GDM1 (cell line): ENCODE data around the gene FOXC2.

Source experiments
- DNase-seq: peaks from one replicate; lab custom pipeline; 2025; lab: John Stamatoyannopoulos, UW

The FOXC2 gene

GRCh38 chr16:86533076-86533475 lies 33.6 kb upstream of the FOXC2 start:
- DNase-seq, result no peak

DNA sequence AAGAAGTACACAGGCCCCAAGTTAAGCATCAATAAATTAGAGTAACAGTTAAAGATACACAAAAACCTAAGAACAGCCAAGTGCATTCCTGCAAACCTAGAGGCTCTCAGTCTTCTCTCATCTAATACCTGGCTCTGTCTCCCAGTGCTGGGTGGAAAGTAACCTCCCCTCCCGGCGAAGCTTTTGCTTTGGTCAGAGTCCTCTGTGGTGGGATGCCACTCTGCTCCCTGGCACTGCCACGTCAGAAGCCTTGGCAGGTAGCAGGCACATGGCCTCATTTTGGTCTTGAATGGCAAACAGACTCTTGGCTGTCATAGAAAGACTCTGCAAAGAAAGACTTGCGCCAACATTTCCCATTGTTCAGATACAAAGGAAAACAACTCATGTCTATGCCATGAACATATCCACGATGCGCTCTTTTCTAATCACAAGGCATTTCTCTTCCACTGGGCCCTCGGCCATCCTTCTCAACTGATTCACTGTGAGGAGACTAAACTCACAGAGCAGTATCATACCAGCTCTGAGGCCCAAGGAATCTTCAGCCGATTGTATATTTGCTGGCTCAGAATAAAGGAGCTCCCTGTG lies 32.8 kb upstream of the FOXC2 start:
- DNase-seq, result no peak

DNA sequence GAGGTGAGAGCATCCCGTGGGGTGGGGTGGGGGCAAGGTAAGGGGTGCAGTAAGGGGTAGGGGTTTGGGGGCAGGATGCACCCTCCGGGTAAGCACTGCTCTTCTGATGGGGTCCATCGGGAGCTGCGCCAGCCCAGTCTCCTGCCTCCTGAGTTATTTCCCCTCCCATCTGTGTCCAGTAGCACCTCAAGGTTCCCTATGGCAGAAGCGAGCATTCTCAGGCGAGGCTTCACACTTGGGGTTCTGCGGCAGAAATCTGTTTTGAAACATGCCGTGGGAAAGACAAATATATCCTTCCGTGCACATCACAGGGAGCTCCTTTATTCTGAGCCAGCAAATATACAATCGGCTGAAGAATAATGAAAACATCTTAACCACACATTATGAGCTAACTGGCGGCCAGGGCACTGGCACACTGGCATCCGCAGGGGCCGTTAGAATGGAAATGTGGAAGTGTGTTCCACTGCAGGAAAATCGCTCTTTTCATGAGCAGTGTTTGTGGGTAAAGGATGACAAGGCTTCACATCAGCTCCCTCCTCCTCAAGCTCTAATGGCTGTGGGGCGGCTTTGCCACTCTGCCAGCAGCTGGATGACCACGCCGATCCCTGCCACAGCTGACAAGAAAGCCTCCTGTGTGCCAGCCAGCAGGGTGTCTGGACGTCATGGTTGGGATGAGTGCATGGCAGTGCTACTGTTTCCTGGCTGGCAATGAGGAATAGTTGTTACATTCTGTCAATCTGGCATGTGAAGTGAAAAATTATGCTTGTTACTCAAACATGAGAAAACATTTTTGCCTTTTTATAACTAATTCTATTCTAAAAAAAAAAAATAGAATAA lies 31.6 kb upstream of the FOXC2 start:
- DNase-seq, result no peak

GRCh38 chr16:86536621-86537020 lies 30.0 kb upstream of the FOXC2 start:
- DNase-seq, result no peak

- no peak for DNase-seq
Measured at GRCh38 chr16:86537486-86537885, 29.1 kb upstream of the FOXC2 start.

DNA sequence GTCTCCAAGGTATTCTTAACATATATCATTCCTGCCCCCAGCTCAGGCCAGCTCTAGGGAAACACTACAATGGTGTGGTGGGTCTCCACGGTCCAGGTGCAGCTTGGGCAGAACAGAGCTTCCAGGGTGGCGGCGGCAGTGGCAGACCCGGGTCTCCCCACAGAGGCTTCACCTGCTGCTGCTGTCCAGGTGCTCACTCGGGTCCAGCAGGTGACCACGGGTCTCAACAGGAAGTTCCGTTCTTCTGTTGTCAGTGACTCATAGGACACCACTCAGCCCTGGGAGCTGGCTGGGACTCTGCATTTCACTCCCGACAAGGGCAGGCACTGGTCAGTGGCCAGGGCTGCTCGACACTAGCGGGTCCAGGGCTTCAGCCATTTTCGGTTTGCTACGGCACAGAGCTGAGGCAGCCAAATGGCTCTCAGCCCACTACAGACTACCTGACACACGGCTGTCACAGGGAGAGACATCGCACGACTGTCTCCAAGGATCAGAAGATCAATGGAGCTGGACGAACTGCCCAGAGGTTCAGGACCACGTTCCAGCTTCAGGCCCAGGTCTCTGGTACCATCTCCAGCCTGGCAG lies 28.3 kb upstream of the FOXC2 start:
- DNase-seq, result no peak

- DNase-seq, result no peak
Measured at GRCh38 chr16:86540894-86541293, 25.7 kb upstream of the FOXC2 start.

GRCh38 chr16:86541560-86541959 lies 25.1 kb upstream of the FOXC2 start:
- no peak for DNase-seq

DNA sequence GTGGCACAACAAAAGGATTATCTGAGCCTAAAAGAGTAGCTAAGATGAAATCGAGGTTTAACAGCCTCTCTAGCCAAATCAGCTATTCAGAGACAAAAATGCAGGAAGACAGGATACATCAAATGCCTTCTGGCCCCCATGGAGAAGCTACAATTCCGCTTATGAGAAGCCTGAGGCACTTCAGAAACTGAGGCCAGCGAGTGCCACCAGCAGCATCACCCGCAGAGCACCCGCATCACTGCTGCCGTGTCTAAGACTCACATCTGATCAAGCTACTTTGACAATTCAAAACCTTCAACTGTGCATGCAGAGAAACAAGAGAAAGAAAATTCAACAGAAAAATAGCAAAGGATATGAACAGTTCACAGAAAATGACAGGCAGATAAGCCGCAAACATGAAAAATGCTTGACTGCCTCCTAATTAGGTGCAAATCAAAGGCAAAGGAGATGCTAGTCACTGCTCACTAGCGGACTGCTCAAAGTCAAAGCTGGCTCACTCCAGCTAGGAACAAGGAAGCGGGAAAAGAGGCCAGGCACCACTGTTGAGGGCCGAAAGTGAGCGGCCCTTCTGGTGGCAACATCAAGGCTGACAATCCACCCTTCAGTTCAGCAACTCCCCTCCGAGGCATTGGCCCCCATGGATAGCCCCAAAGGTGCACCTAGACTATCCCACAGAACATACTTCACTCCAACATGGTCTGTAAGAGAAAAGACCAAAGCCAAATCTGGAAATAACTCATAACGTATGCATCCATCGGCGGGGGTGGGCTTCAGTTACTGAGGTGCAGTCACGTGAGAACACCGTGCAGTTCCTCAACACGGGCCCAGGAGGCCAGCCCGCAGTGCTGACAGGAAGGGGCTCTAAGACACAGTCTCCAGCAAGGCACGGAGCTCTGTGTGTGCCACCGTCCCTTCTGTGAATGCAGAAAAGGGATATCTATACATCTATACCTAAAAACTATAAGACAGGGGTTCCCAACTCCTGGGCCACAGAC lies 23.6 kb upstream of the FOXC2 start:
- no peak for DNase-seq

GRCh38 chr16:86545481-86545880 lies 21.1 kb upstream of the FOXC2 start:
- DNase-seq, result no peak

DNA sequence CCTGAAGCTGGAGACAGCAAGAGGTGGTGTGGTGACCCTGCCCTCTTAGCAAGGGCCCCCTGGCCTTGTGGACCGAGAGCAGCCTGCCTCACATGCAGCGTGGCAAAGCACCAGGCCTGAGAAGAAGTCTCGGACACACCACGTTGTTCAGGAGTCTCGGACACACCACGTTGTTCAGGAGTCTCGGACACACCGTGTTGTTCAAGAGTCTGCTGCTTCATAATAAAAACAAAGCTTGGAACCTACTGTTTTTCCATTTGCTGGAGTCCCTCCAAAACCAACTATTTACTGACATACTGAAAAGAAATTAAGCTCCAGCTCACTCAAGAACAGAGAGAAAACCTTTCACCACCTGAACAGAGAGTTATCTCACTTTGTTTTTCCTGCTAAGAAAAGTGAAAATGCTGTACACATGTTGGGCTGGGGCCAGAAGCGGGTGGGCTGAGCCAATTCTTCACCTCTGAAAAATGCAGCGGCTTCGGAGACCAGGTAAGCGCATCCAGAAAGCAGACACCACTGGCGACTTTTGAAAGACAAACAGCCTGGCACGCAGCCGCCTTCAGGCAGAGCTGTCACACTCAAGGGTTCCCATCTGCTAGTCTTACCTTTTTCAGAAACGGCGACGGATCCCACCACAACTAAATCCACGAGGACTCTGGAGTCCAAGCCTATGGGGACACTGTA lies 20.5 kb upstream of the FOXC2 start:
- DNase-seq, result no peak

DNA sequence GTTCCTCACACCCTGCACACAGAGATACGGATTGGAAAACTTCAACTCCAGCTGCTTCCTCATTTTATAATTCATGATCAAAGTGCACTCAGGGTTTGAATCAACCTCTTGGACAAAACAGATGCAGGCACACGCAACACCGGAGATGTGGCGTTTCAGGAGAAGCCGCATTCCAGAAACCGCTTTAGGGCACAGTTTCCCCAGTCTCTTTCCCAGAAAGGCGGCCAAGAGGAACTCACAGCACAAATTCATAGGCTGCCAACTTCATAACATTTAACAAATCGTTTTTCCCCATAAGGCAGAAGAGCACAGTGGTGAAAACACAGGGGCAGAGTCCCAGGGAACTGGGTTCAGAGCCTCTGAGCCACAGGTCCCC lies 20.0 kb upstream of the FOXC2 start:
- no peak for DNase-seq

DNA sequence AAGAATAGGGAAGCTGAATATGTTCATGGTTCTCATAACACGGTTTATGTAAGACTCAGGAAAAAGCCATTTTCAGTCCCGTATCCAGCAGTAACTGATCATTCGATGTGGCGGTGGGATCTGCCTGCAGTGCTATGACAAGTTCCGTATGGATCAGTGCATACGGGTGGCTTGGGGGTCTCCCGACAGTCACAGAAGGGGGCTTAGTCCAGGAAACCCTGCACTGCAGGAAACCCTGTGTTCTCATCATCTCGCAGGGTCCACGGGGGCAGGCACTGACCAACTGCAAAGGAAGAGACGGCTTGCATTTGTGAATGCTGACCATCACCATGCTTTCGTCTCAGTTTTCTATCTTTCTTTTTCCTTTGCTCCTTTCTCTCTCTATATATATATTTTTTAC lies 19.3 kb upstream of the FOXC2 start:
- DNase-seq, result no peak

DNA sequence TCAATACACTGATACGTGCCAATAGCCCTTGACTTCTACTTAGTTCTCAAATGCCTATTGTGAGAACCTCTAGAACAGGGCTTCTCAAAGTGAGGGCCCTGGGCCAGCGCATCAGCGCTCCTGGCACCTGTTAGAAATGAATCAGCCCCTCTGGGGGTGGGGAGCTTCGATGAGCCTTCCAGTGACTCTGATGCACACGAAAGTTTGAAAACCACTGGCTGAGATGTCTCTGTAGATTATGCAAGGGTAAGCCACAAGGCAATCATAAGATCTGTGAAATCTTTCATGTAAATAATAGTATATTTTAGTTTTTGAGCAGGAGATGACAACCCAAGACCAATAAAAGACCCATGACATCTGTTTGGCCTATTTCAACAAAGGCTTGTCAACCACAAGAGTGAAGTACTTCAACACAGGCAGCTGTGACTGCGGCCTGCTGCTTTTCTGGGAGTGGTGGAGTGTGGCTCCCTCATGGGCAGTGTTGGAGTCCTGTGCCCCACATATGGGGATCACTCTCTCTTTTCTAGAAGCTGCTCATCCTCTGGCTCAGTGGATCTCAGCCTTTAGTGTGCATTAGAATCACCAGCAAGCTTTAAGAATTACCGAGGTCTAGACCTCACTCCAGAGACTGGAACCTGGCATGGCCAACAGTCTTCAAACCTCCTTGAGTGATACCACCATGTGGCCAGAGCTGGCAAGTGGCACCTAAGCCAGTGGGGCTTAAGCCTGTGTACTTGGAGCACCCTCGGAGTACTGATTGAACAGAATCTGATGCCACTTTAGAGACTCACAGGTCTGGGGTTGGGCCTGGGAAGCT lies 17.3 kb upstream of the FOXC2 start:
- DNase-seq, result no peak

- DNase-seq, result no peak
Measured at GRCh38 chr16:86549893-86550190, 16.8 kb upstream of the FOXC2 start.

DNA sequence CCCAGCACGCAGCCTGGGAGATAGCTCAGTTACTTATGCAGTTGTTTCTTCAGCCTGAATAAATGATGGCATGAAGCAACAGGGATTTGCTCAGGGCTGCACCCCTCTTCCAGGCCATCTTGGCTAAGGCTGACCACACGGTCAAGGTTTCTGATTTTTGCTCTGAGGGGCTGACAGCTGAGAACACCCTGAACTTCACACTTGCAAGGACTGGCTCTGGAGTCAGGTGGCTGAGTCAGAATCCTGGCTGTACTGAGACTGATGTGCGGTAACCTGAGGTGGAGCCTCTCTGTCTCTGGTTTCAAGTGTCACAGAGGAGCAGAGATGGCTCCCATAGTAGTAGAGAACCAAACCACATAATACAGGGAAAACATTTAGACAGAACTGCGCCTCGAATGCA lies 16.3 kb upstream of the FOXC2 start:
- no peak for DNase-seq

DNA sequence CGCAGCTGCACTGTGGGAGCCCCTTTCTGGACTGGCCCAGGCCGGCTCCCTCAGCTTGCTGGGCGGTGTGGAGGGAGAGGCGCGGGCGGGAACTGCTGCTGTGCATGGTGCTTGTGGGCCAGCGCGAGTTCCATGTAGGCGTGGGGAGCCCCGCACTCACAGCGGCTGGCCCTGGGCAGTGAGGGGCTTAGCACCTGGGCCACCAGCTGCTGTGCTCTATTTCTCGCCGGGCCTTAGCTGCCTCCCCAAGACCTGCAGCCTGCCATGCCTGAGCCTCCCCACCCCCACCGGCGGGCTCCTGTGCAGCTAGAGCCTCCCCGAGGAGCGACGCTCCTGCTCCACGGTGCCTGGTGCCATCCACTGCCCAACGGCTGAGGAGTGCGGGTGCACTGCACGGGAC lies 13.3 kb upstream of the FOXC2 start:
- no peak for DNase-seq

DNA sequence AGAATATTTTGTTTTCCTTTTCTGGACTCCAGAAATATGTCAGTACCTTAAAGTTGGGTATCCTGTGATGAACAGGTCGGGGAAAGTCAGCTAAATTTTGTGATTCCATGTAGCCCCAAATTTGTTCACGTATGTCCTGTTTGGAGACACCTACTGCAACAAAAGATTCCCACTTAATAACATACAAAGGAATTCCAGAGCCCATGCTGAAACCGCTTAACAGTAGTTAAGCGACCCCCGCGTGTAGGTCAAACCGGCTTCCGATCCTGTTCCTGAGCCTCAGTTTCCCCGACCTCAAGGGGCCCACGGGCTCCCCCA lies 12.1 kb upstream of the FOXC2 start:
- no peak for DNase-seq

DNA sequence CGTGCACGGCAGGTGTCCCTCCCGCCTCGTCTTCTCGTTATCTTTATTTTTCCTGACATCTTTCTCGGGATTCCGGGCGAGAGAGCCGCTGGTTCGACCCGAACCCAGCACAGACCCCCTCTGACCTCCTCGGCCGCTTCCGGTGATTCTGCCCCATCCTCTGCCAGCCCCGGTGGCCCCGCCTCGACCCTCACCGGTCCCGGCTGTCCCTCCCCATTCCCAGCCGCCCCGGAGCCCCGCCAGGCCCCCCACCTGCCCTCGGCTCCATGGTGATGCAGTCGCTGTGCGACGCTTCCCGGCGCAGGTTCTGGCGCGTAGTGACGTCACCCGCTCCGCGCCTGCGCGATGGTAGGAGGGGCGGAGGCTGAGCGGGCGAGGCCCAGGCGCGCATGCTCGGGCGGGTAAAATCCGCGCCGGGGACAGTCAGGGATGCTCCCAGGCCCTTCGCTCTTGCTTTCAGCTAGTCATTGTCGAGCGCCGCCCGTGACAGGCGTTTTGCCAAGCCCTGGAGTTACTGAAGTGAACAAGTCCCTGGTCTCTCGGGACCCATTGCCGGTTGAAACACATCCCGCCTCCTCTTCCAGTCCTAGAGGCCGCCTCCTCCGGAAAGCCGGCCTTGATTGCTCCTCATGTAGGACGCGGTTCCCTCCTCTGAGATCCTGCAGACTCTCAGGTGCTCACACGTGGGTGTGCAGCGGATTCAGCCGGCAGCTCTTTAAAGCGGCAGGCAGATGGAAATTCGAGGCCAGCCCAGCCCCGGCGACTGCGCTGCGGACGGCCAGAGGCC lies 11.5 kb upstream of the FOXC2 start, which contains the start of gene MTHFSD:
Gene MTHFSD (minus strand): TSS at position 319 of the 787 bp plus-strand sequence. CDS start 51 bp downstream, at position 268.
- DNase-seq, result peak; percentile 61

- DNase-seq, result no peak
Measured at GRCh38 chr16:86555704-86556075, 10.9 kb upstream of the FOXC2 start.
